AG04450 (cell line): ENCODE results near the gene BYSL. TPM values are rescaled to one million over a fixed set of nuclear protein-coding genes. Genes with fewer than 3 reads are reported as not detected.

Experiments used
- CTCF ChIA-PET: fragments of 300-600, 350-600 bp; formaldehyde crosslinking; extraction: SDS; loops from one replicate; lab custom pipeline; 2022; ENCODE audit warnings: antibody characterized with exemption, inconsistent platforms; lab: Charles Lee
- POLR2A ChIA-PET: fragments of 350-600 bp; formaldehyde crosslinking; extraction: SDS; loops from one replicate; lab custom pipeline; 2021; ENCODE audit warnings: antibody characterized with exemption, inconsistent platforms; lab: Yijun Ruan, JAX
- DNase-seq: peaks from one replicate; pipeline ENCODE4 v3.0.0-alpha.2; 2011; ENCODE audit warnings: low read depth, low spot score
- H3K27ac ChIP-seq: one replicate; pipeline ENCODE4 v1.5.1; 2012; ENCODE audit warnings: low read depth, low read length, control low read depth
- H3K27me3 ChIP-seq: one replicate; pipeline ENCODE4 v1.6.0; 2012; ENCODE audit warnings: low read length; ENCODE audit not compliant: control insufficient read depth, insufficient read depth
- H3K4me3 ChIP-seq: 2 replicates; pipeline ENCODE4 v1.5.1; 2011; ENCODE audit warnings: mild to moderate bottlenecking, low read depth, low read length, control low read depth
- H3K9me3 ChIP-seq: 2 replicates; pipeline ENCODE4 v1.5.1; 2012; ENCODE audit warnings: low read length; ENCODE audit not compliant: control insufficient read depth, insufficient read depth
- CTCF ChIP-seq: IDR thresholded peaks from 2 replicates; pipeline ENCODE4 v1.5.1; 2011; ENCODE audit warnings: low read depth, low read length, control low read depth, inconsistent platforms
- polyA minus RNA-seq: library from RNA; depleted of rRNA, polyadenylated mRNA; stranded (reverse); fragments of >200 nt; gene quantifications from 2 replicates; pipeline ENCODE4 v1.2.3, GENCODE V29; 2011; rRNA and poly(A)+ RNA removed
- polyA plus RNA-seq: library from polyadenylated mRNA; depleted of rRNA; stranded (reverse); fragments of >200 nt; gene quantifications from 2 replicates; pipeline ENCODE4 v1.2.3, GENCODE V29; 2011; rRNA removed

The BYSL gene
- 18.1 and 25.1 TPM in 2 replicates for polyA plus RNA-seq
- 20.3 and 26.7 TPM in 2 replicates for polyA minus RNA-seq

- peak; percentile 79 for DNase-seq
- CTCF ChIA-PET: interaction anchor here (0.5 to 3.1 kb wide), 86 partner anchors 8 to 1789 kb away, joined by 3 to 144 read pairs (median 5); partner anchors contain the start of genes CCND3, TAF8, TOMM6 and USP49
- POLR2A ChIA-PET: interaction anchor here (0.7 to 1.5 kb wide), 6 partner anchors 15 to 134 kb away, joined by 3 to 17 read pairs (median 6); partner anchors contain the start of genes TOMM6 and USP49
- H3K9me3 ChIP-seq: no peaks in the 10 kb centered on the region
- no peaks in the 10 kb centered on the region for H3K27me3 ChIP-seq
- H3K4me3 ChIP-seq: peak within 1 kb of the TSS; percentile 74
- TF ChIP-seq CTCF: peak; percentile 95
- H3K27ac ChIP-seq: peak within 1 kb of the TSS; percentile 95
Observed at GRCh38 chr6:41920921-41921711, at the start of gene BYSL, which contains the start of gene MED20. Gene BYSL, plus strand, starts transcription at chr6:41921499. Its CDS starts 64 bp downstream, at chr6:41921563. Gene MED20, minus strand, starts transcription at chr6:41921139. Its CDS starts 121 bp downstream, at chr6:41921018.

- no peak overlapping the region for H3K27ac ChIP-seq
- peaks cover 2% of the 10 kb centered on the region; the same call in 1 of the 2 replicates for H3K9me3 ChIP-seq
- no peak overlapping the region for H3K4me3 ChIP-seq
- no peaks in the 10 kb centered on the region for H3K27me3 ChIP-seq
- CTCF ChIA-PET: interaction anchor here (1.5 to 2.7 kb wide), 2 partner anchors 49 to 85 kb away, joined by 4 to 8 read pairs; partner anchors contain the start of genes BYSL and MED20
- no peak for TF ChIP-seq CTCF
- no peak for DNase-seq
- POLR2A ChIA-PET: interaction anchor here (0.5 kb wide), 1 partner anchor 49 kb away, joined by 3 read pairs; no protein-coding TSS in a partner anchor
Observed at GRCh38 chr6:41871691-41872090, 49.6 kb upstream of the BYSL start.

GRCh38 chr6:41872147-41872546 lies 49.2 kb upstream of the BYSL start:
- CTCF ChIA-PET: interaction anchor here (0.6 to 1.5 kb wide), 2 partner anchors 12 to 85 kb away, joined by 3 to 4 read pairs; no protein-coding TSS in a partner anchor
- no peak for TF ChIP-seq CTCF

GRCh38 chr6:41874741-41875140 lies 46.6 kb upstream of the BYSL start:
- CTCF ChIA-PET: interaction anchor here (1.9 to 3.2 kb wide), 3 partner anchors 28 to 88 kb away, joined by 8 to 17 read pairs (median 12); partner anchors contain the start of genes BYSL, MED20 and TOMM6

More at GRCh38 chr6:41872147-41872546, 49.2 kb upstream of the BYSL start:
- Histone ChIP-seq H3K9me3 (peaks cover 2% of the 10 kb centered on the region; the same call in 1 of the 2 replicates), H3K27me3 (no peaks in the 10 kb centered on the region), H3K4me3 (no peak overlapping the region), H3K27ac (no peak overlapping the region)
- no peak for DNase-seq
- POLR2A ChIA-PET: no interaction called here

More at GRCh38 chr6:41874741-41875140, 46.6 kb upstream of the BYSL start:
- Histone ChIP-seq H3K4me3 (no peak overlapping the region), H3K27ac (no peak overlapping the region), H3K27me3 (no peaks in the 10 kb centered on the region), H3K9me3 (peaks cover 2% of the 10 kb centered on the region; the same call in 1 of the 2 replicates)
- POLR2A ChIA-PET: no interaction called here
- no peak for DNase-seq
- no peak for TF ChIP-seq CTCF
